ENCODE data around the gene LMO3. TPM values are rescaled to one million over a fixed set of nuclear protein-coding genes. Genes with fewer than 3 reads are reported as not detected.

Gene LMO3
- total and polyA plus RNA-seq, 2 experiments from 2014 or later: 7.9 to 15.1 TPM

GRCh38 chr12:16634786-16635185 lies 28.8 kb upstream of the LMO3 start:
- DNase-seq (ENCODE audit: low spot score) (peak; percentile 31), ATAC-seq (no peak)
- Histone ChIP-seq H4K20me1 (replicated peaks; ENCODE audit: insufficient read depth) (no peaks in the 10 kb centered on the region), H3K4me3 (no peak overlapping the region), H3K4me2 (no peak overlapping the region), H3K79me2 (replicated peaks; ENCODE audit: insufficient read depth) (no peaks in the 10 kb centered on the region), H3K27me3 (ENCODE audit: insufficient read depth) (no peaks in the 10 kb centered on the region), H3F3A (replicated peaks; ENCODE audit: low read depth) (no peaks in the 10 kb centered on the region), H3K36me3 (ENCODE audit: insufficient read depth) (no peaks in the 10 kb centered on the region), H3K4me1 (ENCODE audit: insufficient read depth) (no peaks in the 10 kb centered on the region), H2AFZ (no peak overlapping the region), H3K27ac (ENCODE audit: low read depth) (no peak overlapping the region), H3K9me2 (ENCODE audit: insufficient read depth) (no peaks in the 10 kb centered on the region)
- Mint-ChIP-seq H3K9me3 (no peaks in the 10 kb centered on the region), H3K4me3 (no peak overlapping the region), H3K27me3 (ENCODE audit: insufficient read depth, low read depth, poor library complexity) (no peaks in the 10 kb centered on the region), H3K36me3 (ENCODE audit: low read depth) (no peaks in the 10 kb centered on the region; the same call in 1 of the 3 replicates), H3K27ac (no peak overlapping the region), H3K4me1 (no peaks in the 10 kb centered on the region; the same call in 2 of the 3 replicates)
- TF ChIP-seq ZNF331 (CRISPR knock-in tag; IDR thresholded peaks at IDR 0.05; ENCODE audit: low read depth) (no peak), NANOG (IDR thresholded peaks at IDR 0.05; ENCODE audit: borderline replicate concordance) (no peak), EZH2 (IDR thresholded peaks at IDR 0.05; ENCODE audit: low read depth, unreplicated experiment) (no peak), REST (IDR thresholded peaks at IDR 0.05; ENCODE audit: unreplicated experiment) (no peak), STAT1 (IDR thresholded peaks at IDR 0.05; ENCODE audit: unreplicated experiment) (no peak), EZH2phosphoT487 (IDR thresholded peaks at IDR 0.05; ENCODE audit: unreplicated experiment) (no peak), POLR2AphosphoS5 (IDR thresholded peaks at IDR 0.05; ENCODE audit: low read depth) (no peak), CREB1 (CRISPR knock-in tag; IDR thresholded peaks at IDR 0.05; ENCODE audit: low read depth) (no peak), ZNF114 (CRISPR knock-in tag; IDR thresholded peaks at IDR 0.05) (no peak), ETS1 (IDR thresholded peaks at IDR 0.05) (no peak), JUNB (IDR thresholded peaks at IDR 0.05; ENCODE audit: unreplicated experiment) (no peak)
- TF ChIP-seq, protein P1, sequence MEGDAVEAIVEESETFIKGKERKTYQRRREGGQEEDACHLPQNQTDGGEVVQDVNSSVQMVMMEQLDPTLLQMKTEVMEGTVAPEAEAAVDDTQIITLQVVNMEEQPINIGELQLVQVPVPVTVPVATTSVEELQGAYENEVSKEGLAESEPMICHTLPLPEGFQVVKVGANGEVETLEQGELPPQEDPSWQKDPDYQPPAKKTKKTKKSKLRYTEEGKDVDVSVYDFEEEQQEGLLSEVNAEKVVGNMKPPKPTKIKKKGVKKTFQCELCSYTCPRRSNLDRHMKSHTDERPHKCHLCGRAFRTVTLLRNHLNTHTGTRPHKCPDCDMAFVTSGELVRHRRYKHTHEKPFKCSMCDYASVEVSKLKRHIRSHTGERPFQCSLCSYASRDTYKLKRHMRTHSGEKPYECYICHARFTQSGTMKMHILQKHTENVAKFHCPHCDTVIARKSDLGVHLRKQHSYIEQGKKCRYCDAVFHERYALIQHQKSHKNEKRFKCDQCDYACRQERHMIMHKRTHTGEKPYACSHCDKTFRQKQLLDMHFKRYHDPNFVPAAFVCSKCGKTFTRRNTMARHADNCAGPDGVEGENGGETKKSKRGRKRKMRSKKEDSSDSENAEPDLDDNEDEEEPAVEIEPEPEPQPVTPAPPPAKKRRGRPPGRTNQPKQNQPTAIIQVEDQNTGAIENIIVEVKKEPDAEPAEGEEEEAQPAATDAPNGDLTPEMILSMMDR (conservative IDR thresholded peaks at IDR 0.05; ENCODE audit: low read depth in 2 of 2): no peak
- TF ChIP-seq, protein P2, sequence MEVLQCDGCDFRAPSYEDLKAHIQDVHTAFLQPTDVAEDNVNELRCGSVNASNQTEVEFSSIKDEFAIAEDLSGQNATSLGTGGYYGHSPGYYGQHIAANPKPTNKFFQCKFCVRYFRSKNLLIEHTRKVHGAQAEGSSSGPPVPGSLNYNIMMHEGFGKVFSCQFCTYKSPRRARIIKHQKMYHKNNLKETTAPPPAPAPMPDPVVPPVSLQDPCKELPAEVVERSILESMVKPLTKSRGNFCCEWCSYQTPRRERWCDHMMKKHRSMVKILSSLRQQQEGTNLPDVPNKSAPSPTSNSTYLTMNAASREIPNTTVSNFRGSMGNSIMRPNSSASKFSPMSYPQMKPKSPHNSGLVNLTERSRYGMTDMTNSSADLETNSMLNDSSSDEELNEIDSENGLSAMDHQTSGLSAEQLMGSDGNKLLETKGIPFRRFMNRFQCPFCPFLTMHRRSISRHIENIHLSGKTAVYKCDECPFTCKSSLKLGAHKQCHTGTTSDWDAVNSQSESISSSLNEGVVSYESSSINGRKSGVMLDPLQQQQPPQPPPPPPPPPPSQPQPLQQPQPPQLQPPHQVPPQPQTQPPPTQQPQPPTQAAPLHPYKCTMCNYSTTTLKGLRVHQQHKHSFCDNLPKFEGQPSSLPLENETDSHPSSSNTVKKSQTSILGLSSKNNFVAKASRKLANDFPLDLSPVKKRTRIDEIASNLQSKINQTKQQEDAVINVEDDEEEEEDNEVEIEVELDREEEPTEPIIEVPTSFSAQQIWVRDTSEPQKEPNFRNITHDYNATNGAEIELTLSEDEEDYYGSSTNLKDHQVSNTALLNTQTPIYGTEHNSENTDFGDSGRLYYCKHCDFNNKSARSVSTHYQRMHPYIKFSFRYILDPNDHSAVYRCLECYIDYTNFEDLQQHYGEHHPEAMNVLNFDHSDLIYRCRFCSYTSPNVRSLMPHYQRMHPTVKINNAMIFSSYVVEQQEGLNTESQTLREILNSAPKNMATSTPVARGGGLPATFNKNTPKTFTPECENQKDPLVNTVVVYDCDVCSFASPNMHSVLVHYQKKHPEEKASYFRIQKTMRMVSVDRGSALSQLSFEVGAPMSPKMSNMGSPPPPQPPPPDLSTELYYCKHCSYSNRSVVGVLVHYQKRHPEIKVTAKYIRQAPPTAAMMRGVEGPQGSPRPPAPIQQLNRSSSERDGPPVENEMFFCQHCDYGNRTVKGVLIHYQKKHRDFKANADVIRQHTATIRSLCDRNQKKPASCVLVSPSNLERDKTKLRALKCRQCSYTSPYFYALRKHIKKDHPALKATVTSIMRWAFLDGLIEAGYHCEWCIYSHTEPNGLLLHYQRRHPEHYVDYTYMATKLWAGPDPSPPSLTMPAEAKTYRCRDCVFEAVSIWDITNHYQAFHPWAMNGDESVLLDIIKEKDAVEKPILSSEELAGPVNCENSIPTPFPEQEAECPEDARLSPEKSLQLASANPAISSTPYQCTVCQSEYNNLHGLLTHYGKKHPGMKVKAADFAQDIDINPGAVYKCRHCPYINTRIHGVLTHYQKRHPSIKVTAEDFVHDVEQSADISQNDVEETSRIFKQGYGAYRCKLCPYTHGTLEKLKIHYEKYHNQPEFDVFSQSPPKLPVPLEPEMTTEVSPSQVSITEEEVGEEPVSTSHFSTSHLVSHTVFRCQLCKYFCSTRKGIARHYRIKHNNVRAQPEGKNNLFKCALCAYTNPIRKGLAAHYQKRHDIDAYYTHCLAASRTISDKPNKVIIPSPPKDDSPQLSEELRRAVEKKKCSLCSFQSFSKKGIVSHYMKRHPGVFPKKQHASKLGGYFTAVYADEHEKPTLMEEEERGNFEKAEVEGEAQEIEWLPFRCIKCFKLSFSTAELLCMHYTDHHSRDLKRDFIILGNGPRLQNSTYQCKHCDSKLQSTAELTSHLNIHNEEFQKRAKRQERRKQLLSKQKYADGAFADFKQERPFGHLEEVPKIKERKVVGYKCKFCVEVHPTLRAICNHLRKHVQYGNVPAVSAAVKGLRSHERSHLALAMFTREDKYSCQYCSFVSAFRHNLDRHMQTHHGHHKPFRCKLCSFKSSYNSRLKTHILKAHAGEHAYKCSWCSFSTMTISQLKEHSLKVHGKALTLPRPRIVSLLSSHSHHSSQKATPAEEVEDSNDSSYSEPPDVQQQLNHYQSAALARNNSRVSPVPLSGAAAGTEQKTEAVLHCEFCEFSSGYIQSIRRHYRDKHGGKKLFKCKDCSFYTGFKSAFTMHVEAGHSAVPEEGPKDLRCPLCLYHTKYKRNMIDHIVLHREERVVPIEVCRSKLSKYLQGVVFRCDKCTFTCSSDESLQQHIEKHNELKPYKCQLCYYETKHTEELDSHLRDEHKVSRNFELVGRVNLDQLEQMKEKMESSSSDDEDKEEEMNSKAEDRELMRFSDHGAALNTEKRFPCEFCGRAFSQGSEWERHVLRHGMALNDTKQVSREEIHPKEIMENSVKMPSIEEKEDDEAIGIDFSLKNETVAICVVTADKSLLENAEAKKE (CRISPR knock-in tag; IDR thresholded peaks at IDR 0.05): no peak
